Fibroblast of lung (primary cell): Measurements from ENCODE around the gene TBC1D9.

ENCODE experiments used
- EZH2 ChIP-seq: IDR thresholded peaks from 2 replicates; pipeline ENCODE4 v1.5.1; 2012; ENCODE audit warnings: low read length, control low read depth, mild to moderate bottlenecking; ENCODE audit errors: missing control alignments
- TF ChIP-seq, protein P1 (sequence below), 2 donors: IDR thresholded peaks in 1 of 2; conservative IDR thresholded peaks in 1 of 2; 1 replicate in 1 of 2; 2 replicates in 1 of 2; pipeline ENCODE4 v1.5.1; 2011 to 2012; ENCODE audit warnings: low read length in 2 of 2, control low read depth in 1 of 2, inconsistent platforms in 1 of 2, low read depth in 1 of 2, mild to moderate bottlenecking in 1 of 2

- TF ChIP-seq, protein P1, sequence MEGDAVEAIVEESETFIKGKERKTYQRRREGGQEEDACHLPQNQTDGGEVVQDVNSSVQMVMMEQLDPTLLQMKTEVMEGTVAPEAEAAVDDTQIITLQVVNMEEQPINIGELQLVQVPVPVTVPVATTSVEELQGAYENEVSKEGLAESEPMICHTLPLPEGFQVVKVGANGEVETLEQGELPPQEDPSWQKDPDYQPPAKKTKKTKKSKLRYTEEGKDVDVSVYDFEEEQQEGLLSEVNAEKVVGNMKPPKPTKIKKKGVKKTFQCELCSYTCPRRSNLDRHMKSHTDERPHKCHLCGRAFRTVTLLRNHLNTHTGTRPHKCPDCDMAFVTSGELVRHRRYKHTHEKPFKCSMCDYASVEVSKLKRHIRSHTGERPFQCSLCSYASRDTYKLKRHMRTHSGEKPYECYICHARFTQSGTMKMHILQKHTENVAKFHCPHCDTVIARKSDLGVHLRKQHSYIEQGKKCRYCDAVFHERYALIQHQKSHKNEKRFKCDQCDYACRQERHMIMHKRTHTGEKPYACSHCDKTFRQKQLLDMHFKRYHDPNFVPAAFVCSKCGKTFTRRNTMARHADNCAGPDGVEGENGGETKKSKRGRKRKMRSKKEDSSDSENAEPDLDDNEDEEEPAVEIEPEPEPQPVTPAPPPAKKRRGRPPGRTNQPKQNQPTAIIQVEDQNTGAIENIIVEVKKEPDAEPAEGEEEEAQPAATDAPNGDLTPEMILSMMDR (conservative IDR thresholded peaks at IDR 0.05 in 1 of 2, IDR thresholded peaks at IDR 0.05 in 1 of 2; ENCODE audit: low read depth in 1 of 2, low read length in 2 of 2), result no peak
- no peak for TF ChIP-seq EZH2
Observed at GRCh38 chr4:140781596-140781995, 25.4 kb upstream of the TBC1D9 start.
